KBM-7 (cell line): ENCODE results near the gene OGFR.

ENCODE experiments used
- DNase-seq: peaks from one replicate; pipeline ENCODE4 v3.0.0-alpha.2; 2015
- in situ Hi-C: fragments of 300-500 bp; cut with MboI; formaldehyde crosslinking; loops from 2 replicates; pipeline ENCODE4 v1.14.3; 2020; ENCODE audit warnings: low sequenced_read_pairs, low pct_unique_long_range_greater_than_20kb, mixed read lengths

OGFR gene

DNA sequence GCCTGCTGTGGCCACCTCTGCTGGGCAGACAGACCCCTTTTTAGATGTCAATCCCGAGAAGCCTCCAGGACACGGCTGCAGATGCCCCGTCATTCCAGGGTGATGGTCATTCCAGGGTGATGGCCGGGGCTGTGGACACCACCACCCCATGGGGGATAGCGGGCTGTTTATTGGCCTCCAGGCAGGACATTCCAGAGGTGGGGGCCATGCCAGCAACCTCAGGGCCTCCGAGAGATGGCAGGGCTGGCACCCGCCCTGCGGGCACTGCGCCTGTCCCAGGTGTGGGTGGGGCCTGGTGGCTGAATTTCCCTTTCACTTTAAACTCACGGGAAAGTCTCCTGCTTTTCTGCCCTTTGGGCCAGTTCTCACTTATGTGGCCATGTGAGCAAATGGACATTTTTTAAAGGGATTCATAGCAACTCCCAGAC, 26.7 kb downstream of the OGFR start:
- no peak for DNase-seq
- in situ Hi-C loops, result no loop called here

DNA sequence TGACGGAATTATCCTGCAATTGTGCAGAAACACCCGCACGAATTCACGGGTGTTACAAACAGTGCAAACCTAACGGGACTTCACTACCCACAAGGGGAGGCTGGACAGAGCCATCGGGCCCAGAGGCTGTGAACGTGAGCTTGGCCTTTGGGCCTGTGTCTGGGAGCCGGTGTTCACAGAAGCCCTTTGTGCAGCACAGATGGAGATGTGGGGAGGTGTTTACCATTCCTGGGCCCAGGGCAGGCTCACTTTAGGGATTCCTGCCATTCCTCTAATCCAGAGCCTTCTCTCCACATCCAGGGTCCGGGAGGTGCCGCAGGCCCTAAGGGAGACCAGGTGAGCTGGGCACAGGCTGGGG, 27.2 kb downstream of the OGFR start:
- no peak for DNase-seq
- in situ Hi-C loops, result no loop called here

DNA sequence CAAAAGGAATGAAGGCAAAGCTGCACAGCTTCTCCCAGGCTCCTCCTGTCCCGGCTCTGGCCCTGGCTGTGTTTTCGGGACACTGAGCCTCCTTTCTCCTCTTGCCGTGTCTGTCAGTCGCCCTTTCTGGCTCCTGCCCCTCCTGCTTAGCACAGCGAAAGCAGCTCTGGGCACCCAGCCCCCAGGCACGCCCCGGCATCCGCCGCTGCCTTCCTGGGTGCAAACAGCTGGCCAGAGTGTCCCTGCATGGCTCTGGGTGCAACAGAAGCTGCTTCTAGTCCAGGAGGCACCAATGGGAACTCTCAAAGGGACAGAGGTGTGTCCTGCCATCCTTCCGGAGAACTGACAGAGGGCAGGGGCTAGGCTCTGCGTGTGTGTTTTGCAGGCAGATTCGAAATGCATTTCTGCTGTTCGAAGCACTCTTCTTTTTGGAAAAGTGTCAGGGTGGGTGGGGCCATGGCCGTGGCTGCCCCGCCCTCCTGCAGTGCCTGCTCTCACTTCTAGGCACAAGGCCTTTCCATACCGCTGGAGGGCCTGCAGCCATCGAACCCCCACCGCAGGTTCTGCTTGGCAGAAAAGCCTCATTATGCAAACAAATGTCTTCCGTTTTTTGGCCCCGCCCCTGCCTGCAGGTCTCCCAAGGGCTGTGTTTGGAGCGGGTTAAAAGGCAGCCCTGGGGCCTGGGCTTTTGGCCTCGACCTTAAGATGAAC, 27.7 kb downstream of the OGFR start:
- DNase-seq, result peak; percentile 96
- in situ Hi-C loops, result no loop called here

DNA sequence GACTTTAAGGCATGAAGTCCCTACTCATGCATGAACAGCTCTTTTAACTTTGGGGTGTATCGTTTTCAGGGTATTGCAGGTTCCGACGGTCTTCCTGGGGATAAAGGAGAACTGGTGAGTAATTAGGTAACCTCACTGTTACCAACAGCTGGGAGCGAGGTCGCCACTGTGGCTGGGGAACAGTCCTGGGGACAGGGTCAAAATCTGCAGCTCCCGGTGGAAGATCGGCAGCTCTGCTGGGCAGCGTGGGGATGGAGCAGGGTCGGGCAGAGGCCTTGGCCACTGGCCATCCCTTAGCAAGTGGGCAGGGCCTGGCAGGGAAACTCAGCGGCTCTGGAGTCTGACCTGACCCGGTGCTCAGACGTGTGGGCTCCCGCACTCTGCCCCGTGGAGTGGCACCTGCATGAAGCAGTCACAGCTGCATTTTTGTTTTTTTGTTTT, 28.3 kb downstream of the OGFR start:
- no peak for DNase-seq
- in situ Hi-C loops, result no loop called here

DNA sequence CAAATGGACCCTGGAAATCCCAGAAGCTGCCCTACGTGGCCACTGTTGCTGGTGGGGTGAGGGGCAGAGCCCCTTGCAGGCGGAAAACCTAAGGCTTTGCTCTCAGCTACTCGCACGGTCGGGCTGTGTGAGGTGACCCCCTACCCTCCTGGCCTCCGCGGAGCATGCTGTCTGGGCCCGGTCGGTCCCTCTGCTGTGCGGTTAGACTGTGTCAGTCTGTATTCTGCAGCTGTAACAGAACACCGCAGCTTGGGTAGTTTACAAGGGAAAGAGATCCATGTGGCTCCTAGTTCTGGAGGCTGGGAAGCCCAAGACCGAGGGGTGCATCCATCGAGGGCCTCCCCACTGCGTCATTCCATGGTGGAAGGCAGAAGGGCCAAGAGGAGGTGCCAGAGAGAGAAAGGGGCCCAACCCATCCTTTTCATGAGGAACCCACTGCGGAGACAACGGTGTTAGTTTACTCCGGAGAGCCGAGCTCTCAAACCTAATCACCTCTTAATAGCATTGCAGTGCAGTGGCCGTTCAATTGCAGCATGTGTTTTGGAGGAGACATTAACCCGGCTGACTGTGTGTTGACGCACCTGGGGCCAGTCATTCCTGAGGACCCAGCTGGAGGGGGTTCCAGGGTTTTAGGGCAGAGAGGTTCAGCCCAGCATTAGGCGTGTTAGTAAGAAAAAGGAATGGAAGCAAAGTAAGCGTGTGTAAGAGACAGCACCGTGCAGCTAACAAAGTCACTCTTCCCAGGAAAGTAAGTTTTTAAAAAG, 30.5 kb downstream of the OGFR start:
- in situ Hi-C loops, result no loop called here

DNA sequence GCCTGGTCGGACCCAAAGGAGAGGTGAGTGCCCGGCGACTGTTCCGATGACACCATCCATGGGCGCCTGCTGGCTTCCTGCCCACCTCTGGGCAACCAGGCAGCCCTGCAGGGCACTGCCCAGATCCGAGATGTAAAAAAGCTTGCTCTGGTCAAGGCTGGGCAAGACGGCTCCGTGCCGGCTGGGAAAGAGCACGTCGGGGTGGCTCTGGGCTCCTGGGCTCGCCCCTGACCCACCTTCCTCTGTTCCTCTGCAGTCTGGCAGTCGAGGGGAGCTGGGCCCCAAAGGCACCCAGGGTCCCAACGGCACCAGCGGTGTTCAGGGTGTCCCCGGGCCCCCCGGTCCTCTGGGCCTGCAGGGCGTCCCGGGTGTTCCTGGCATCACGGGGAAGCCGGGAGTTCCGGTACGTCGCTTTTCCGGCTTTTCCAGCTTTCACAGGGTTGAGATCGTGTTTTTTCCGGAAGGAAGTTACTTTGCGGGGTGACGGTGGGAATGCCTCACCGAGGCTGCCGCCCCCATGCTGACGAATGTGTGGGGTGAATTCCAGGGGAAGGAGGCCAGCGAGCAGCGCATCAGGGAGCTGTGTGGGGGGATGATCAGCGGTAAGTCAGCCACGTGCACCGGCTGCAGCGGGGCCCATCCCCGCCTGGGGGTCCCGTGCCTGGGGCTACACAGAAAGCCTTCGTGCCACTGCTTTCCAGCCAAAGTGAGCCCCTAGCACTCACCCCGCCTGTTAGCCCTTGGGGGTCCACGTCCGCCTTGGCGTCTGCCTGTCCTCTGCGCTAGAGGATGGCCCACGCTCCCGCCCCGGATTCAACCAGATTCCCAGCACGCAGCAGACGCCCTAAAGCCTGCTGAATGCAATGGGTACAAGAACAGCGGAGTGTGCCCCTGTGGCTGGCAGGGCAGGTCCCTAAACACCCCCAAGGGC, 31.6 kb downstream of the OGFR start:
- DNase-seq, result no peak

More for the DNA sequence above, 30.5 kb downstream of the OGFR start:
- DNase-seq, result no peak

DNA sequence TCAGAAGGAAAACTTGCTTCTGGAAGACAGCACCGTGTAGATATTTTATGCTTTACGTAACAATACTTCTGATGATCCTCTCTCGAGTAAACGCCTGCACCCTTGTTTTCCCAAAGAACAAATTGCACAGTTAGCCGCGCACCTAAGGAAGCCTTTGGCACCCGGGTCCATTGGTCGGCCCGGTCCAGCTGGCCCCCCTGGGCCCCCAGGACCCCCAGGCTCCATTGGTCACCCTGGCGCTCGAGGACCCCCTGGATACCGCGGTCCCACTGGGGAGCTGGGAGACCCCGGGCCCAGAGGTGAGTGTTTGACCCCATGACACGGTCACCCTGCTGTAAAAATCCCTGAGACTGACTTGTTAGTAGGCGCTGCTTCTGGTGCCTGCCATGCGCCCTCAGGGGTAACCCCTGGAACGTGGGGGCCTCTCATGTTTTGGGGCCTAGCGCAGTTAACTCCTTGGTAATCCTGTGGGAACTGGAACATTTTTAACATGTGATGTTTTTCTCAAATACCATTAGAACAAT, 32.4 kb downstream of the OGFR start:
- in situ Hi-C loops, result no loop called here
- DNase-seq, result no peak

More for the DNA sequence above, 31.6 kb downstream of the OGFR start:
- in situ Hi-C loops, result no loop called here

DNA sequence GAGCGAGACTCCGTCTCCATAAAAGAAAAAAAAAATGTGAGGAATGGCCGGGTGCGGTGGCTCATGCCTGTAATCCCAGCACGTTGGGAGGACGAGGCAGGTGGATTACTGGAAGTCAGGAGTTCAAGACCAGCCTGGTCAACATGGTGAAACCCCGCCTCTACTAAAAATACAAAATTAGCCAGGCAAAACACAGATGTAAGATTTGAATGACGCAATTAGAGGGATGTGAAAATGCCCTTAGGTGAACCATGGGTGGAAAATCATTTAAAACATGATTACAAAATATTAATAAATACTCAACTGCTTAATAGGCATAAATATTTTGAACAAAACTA, 33.1 kb downstream of the OGFR start:
- no peak for DNase-seq
- in situ Hi-C loops, result no loop called here

DNA sequence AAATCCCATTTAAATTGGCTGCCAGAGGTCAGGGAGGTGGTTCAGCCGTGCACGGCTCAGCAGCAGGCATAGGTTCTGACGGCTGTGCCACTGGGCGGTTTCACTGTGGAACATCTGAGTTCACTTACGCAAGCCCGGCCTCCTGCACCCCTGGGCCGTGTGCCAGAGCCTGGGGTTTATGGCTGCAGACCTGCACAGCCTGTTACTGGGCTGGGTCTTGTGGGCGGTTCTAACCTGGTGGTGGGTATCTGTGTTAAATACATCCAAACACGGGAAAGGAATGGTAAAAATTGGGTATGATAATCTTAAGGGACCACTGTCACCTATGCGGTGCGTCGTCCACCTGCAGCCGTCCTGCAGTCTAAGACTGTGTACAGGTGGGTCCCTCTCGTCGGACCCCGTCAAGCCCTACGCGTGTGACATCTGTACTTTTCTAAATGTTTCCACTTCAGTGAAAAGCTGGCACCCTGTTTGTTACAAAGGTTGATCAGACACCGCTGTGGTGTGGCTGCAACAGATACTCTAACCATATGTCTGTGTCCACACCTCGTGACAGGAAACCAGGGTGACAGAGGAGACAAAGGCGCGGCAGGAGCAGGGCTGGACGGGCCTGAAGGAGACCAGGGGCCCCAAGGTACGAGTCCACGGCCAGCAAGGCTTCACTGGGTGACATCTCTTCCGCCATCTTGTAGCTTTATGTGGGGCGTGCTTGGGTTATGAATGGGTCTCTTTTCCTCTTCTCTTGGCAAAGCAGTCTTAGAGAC, 33.7 kb downstream of the OGFR start:
- DNase-seq, result no peak
- in situ Hi-C loops, result no loop called here

DNA sequence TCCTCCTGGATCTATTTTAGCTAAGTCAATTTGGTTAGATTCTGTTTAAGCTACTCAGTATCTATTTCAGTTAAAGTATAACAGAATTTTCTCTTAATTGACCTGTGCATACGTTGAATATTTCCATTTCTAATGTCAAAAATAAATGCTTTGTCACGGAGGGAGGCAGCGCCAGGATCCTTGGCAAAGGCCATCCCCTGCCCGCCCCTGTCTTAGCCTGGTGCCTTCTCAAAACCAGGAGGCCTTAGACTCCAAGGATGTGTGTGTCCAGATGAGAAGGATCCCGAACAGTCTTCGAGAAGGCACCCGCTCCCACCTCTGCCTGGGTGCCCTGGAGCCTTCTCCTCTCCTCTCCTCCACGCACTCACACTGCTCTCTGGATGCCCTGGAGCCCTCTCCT, 34.6 kb downstream of the OGFR start:
- no peak for DNase-seq
- in situ Hi-C loops, result no loop called here

DNA sequence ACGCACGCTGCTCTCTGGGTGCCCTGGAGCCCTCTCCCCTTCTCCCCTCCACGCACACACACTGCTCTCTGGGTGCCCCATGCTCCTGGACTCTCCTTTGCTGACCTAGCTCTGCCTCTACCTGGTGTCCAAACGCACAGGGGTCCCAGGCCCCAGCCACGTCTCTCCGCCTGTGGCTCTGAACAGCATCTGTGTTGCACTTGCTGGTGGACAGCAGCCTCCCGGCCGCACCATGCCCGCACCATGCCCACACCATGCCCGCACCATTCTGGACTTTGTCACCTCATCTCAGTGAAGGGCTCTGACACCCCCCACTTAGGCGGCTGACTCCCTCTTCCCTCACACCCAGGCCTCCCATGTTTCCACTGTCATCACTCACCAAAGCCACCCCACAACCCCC, 35.2 kb downstream of the OGFR start:
- DNase-seq, result no peak
- in situ Hi-C loops, result no loop called here

DNA sequence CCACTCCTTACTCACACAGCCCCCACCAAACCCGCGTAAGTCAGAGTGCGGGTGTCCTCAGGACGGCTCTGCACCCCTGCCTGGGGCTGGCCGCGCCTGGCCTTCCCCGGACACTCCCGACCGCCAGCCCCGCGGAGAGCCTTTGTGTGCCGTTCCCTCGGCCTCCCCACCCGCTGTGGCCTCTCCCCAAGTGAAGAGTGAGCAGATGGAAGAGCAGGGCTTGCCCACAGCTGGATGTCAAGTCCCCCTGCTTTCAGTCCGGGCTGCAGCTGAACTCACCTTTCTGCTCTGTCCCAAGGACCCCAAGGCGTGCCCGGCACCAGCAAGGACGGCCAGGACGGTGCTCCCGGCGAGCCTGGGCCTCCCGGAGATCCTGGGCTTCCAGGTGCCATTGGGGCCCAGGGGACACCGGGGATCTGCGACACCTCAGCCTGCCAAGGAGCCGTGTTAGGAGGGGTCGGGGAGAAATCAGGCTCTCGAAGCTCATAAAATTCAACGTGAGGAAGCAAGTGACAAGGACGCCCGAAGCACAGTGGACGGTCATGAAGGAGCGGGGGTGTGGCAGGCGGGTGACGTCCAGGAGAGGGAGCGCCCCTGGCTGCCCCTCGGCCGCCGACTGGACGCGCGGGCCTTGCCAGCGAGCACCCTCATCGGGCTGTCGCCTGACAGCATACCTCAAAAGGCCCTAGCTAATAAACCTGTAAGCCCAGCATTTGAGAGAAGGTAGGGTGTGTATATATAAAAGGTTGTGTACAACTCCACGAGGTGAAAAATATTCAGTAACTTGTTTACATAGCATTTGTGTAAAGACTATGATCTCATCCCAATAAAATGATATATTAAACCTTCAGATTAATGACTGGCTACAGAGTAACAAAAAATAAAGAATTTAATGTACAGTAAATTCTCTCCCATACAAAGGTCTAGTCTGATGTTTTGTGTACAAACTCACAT, 35.9 kb downstream of the OGFR start:
- in situ Hi-C loops, result no loop called here

DNA sequence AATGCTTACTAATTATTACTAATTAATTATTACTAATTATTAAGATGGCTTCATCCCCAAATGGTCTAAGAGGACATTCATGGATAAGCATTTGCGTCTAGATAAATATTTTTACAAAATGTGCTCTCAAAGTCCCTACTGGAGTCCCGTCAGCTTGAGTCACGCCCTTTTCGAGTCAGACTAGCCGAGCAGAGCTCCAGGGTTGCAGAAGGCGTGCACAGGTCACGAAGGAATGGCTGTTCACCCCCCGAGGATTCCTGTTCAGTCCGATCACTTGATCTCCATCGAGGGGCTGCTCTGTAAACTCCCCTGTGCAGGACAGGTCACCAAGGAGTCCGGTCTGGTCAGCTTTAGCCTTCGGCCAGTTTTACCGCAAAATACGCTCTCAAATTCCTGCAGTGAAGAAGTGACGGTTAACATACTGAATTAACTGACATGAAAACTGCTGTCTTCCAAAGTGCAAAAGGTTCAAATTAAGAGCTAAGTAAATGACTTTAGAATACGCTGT, 37.1 kb downstream of the OGFR start:
- no peak for DNase-seq
- in situ Hi-C loops, result no loop called here

More for the DNA sequence above, 35.9 kb downstream of the OGFR start:
- no peak for DNase-seq

DNA sequence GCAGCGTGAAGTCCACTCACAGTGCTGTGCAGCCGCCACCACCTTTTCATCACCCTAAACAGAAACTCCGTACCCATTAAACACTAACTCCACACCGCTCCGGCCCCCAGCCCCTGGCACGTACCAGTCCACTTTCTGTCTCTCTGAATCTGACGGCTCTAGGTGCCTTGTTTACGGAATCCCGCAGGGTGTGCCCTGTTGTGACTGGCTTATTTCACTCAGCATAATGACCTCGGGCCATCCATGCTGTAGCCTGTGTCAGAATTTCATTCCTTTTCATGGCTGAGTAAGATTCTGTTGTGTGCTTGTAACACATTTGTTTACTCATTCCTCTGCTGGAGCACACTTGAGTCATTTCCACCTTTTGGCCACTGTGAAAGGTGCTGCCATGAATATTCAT, 39.0 kb downstream of the OGFR start:
- in situ Hi-C loops, result no loop called here
- no peak for DNase-seq

DNA sequence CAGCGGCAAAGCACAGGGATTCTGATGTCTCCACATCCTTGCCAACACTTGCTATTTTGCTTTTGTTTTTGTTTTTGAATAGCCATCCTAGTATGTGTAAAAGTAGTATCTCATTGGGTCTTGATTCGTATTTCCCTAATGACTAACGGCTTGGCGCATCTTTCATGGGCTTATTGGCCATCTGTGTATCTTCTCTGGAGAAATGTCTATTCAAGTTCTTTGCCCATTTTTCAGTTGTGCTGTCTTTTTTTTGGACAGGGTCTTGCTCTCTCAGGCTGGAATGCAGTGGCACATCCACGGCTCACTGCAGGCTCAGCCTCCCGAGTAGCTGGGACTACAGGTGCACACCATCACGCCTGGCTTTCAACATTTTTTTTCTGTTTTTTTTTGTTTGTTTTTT, 39.5 kb downstream of the OGFR start:
- in situ Hi-C loops, result no loop called here
- no peak for DNase-seq

DNA sequence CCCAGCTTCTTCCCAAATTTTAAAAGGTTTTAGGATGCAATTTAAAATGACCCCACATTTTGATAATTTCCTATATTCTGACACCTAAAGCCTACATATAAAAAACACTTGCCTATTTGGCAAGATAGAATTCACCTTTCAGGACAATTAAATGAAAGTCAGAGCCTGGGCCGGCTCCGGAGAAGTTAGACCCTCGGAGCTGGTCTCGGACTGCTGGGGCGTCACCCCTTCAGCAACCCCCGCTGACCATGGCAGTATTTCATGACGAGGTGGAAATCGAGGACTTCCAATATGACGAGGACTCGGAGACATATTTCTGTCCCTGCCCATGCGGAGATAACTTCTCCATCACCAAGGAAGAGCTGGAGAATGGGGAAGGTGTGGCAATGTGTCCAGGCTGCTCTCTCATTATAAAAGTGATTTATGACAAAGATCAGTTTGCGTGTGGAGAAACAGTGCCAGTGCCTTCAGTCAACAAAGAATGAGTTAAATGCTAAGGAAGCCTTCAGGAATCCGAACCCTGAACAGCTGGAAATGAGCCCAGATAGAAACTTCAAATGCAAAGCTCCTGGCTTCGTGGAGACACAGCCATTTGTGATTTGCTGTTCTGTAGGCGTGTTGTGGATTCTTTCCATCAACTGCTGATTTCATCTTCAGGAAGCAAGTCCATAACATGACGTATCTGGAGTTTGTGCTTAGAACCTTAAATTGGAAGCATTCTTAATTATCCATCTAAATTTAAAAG, 41.0 kb downstream of the OGFR start:
- no peak for DNase-seq
- in situ Hi-C loops, result no loop called here
